Naive B cell (primary cell): ENCODE data around the gene C1orf210. TPM values are rescaled to one million over a fixed set of nuclear protein-coding genes. Genes with fewer than 3 reads are reported as not detected.

Source experiments
- ATAC-seq, 2 donors: fragments of 150-1000 bp; cut with Tn5 transposase; 2 replicates each; pipeline ENCODE4 v1.10.0; 2021; ENCODE audit warnings: low read depth in 2 of 2, mild to moderate bottlenecking in 2 of 2, moderate library complexity in 2 of 2
- DNase-seq: peaks from one replicate; pipeline ENCODE4 v3.0.0; 2022
- H3K27ac Mint-ChIP-seq, 6 donors: one replicate each; pipeline ENCODE4 v1.8.0; 2020 to 2022; ENCODE audit warnings: mild to moderate bottlenecking in 6 of 6, mixed read lengths in 6 of 6, moderate library complexity in 5 of 6, inconsistent platforms in 2 of 6
- H3K27me3 Mint-ChIP-seq, 3 donors: one replicate each; pipeline ENCODE4 v1.8.0; 2021 to 2022; ENCODE audit warnings: mixed read lengths in 3 of 3, mild to moderate bottlenecking in 1 of 3
- H3K36me3 Mint-ChIP-seq, 2 donors: one replicate each; pipeline ENCODE4 v1.8.0; 2020 to 2022; ENCODE audit warnings: mixed read lengths in 2 of 2, inconsistent platforms in 1 of 2, mild to moderate bottlenecking in 1 of 2
- H3K4me1 Mint-ChIP-seq, 3 donors: one replicate each; pipeline ENCODE4 v1.8.0; 2020 to 2022; ENCODE audit warnings: mixed read lengths in 3 of 3, inconsistent platforms in 1 of 3, mild to moderate bottlenecking in 1 of 3, moderate library complexity in 1 of 3
- H3K4me3 Mint-ChIP-seq, 8 donors: one replicate each; pipeline ENCODE4 v1.8.0; 2020 to 2022; ENCODE audit warnings: mild to moderate bottlenecking in 8 of 8, mixed read lengths in 8 of 8, moderate library complexity in 8 of 8, inconsistent platforms in 2 of 8
- H3K9me3 Mint-ChIP-seq, 7 donors: one replicate each; pipeline ENCODE4 v1.8.0; 2020 to 2022; ENCODE audit warnings: mixed read lengths in 7 of 7, mild to moderate bottlenecking in 5 of 7, inconsistent platforms in 2 of 7, moderate library complexity in 1 of 7
- polyA plus RNA-seq, 6 donors: library from polyadenylated mRNA; unstranded; fragments of 300-500 nt; fragmentation: Illumina TruSeq; gene quantifications; one replicate each; pipeline ENCODE4 v1.2.3, GENCODE V29; 2021; ENCODE audit warnings: low read depth in 6 of 6

C1orf210 gene
- polyA plus RNA-seq, result not detected

DNA sequence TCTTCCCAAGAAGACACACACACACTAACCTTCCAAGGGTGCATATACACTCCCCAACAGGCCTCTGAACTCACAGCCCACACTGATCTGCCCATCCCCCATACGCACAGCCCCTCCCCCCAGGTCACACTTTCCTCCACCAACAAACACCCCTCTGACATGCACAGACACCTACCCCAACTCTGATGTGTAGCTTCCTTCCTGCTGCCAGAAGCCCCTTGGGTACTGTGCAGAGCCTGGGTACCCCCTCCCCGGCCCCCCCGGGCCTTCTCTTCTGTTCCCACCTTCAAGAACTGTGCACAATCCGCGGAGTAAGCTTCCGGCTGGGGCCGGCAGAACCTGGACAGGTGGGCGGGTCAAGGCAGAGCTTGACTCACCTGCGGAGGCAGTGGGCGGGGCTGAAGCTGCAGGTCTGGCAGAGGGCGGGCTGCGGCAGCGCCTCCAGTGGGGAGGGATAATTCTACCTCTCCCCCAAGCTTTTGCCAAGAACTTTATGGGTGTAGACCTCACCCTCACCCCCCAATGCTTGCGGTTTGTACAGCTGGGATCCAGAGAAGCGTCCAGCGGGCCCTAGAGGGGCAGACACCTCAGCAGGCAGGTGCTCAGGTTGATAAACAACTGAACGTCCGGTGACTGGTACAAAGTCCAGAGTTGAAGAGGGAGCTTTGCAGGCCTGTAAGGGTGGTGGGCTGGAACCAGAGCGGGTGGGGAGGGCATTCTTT is at the start of gene C1orf210:
Gene C1orf210, minus strand, starts transcription at position 313 of the 722 bp plus-strand sequence. CDS start 2,311 bp downstream, outside the sequence.
- Mint-ChIP-seq H3K27me3 (peaks cover 0 to 18% (median 10%) of the 10 kb centered on the region in 3 donors), H3K36me3 (no peaks in the 10 kb centered on the region), H3K27ac (peak within 1 kb of the TSS in 3 of 6 donors; percentile 53 to 58 (median 57)), H3K4me1 (peaks cover 0 to 3% (median 0%) of the 10 kb centered on the region in 3 donors), H3K9me3 (no peaks in the 10 kb centered on the region), H3K4me3 (no peak within 1 kb of the TSS)
- no peak for DNase-seq
- no peak for ATAC-seq

DNA sequence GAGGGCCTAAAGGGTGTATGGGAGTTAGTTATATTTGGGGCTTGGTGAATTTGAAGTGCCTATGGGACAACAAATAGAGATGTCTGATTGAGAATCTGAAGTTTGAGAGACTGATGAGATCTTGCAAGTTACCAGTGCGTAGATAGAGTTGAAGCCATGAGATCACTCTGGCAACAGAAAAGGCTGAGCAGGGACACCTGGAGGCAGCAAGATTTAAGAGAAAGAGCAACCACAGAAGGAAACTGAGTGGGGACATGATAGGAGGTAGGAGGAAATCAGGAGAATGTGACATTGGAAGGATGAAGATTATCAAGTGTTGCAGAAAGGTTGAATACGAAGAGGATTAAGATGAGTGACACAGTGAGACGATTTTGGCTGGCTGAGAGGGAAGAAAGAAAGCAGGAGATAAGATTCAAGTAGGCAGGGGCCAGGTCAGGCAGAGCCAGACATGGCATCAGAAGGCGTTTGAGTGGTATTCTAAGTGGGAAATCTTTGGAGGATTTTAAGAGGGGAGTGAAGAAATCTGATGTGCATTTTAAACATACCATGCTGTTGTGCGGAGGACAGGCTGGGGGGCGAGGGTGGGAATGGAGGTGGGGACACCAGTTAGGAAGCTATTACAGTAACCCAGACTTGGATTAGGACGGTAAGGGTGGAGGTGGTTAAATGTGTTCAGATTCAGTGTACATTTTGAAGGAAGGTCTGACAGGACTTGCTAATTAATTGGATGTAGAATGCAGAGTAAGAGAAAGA is 49.2 kb upstream of the C1orf210 start:
- H3K36me3 Mint-ChIP-seq, result no peaks in the 10 kb centered on the region
- H3K27ac Mint-ChIP-seq, result peak overlapping the region in 3 of 6 donors; percentile 75 to 87 (median 78)
- H3K9me3 Mint-ChIP-seq, result no peaks in the 10 kb centered on the region
- H3K4me3 Mint-ChIP-seq, result no peak overlapping the region
- ATAC-seq (no peak), DNase-seq (no peak)
- H3K27me3 Mint-ChIP-seq, result no peaks in the 10 kb centered on the region
- H3K4me1 Mint-ChIP-seq, result no peaks in the 10 kb centered on the region

DNA sequence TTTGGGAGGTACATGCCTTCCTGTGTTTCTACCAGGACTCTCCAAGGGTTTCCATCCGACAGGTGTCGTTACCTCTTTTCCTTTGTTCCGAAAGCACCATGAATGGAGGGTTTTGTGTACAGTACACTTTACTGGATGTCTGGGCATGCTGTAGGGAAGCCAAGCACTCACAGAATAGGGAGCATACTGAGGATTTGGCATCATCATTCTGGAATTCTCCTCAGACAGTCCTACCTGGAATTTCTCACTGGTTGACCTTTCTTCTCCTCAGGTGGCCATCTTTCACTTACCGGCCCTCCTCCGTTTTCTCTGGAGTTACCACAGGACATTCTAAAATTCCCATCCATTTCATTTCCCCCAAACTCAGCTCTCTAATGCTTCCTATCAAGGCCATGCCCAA is 46.3 kb upstream of the C1orf210 start:
- DNase-seq (no peak), ATAC-seq (no peak)
- peak overlapping the region in 1 of 6 donors; percentile 49 for H3K27ac Mint-ChIP-seq

DNA sequence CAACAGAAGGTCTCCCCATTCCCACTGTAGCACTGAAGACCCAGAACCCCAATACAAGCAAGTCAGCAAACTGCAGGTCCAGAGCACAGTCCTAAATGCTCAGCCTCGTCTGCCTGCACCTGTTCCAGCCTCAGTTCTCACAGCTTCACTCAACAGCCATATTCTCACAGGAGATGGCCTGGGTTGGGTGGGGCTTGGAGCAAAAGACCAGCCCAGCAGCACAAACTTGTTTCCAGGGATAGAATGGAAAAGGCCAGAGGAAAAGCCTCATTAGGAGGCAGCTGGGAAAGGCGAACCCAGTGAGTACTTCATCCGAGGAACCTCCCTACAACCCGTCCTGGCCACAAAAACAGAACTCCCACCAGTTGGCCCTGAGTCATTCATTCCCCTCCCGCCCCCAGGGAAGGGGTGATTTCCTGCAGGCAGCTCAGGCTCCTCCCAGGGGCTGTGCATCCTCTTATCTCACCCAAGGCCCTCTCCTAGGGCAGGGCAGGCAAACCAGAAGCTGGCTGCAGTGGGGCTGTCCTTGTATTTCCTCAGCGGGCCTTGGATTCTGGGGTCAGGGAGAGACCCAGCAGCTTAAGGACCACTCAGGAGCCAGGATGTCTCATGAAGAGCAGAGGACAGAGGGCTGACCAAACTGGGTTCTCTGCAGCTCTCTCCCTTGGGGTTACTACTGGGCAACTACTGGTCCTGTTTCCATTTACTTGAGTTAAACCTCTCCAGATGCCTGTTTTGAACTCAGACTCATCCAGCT is 44.8 kb upstream of the C1orf210 start:
- ATAC-seq (no peak), DNase-seq (no peak)
- peaks cover 8 to 12% of the 10 kb centered on the region in 2 donors for H3K36me3 Mint-ChIP-seq
- H3K4me1 Mint-ChIP-seq, result no peaks in the 10 kb centered on the region
- no peak overlapping the region for H3K27ac Mint-ChIP-seq
- H3K9me3 Mint-ChIP-seq, result peaks cover 4 to 23% (median 17%) of the 10 kb centered on the region in 7 donors
- no peaks in the 10 kb centered on the region for H3K27me3 Mint-ChIP-seq
- no peak overlapping the region for H3K4me3 Mint-ChIP-seq

More for the DNA sequence above, 46.3 kb upstream of the C1orf210 start:
- Mint-ChIP-seq H3K4me3 (no peak overlapping the region), H3K27me3 (no peaks in the 10 kb centered on the region), H3K9me3 (peaks cover 0 to 14% (median 8%) of the 10 kb centered on the region in 7 donors), H3K4me1 (no peaks in the 10 kb centered on the region), H3K36me3 (peaks cover 0 to 6% of the 10 kb centered on the region in 2 donors)

DNA sequence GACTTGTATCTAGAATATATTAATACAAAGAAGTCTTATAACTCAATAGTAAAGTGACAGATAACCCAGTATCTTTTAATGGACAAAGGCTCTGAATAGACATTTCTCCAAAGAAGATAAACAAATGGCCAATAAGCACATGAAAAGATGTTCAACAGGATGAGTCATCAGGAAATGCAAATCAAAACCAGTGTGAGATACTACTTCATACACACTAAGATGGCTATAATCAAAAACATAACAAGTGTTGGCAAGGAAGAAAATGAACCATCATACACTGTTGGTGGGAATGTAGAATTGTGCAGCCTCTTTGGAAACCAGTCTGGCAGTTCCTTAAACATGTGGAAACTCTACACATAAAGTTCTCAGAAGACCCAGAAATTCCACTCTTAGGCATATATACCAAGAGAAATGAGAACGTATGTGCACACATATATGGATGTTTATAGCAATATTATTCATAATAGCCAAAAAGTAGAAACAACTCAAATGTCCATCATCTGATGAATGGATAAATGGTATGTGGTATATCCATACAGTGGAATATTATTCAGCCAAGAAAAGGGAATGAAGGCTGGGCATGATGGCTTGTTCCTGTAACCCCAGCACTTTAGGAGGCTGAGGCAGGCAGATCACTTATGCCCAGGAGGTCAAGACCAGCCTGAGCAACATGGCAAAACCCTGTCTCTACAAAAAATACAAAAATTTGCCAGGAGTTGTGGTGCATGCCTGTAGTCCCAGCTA is 42.3 kb upstream of the C1orf210 start:
- Mint-ChIP-seq H3K4me1 (no peaks in the 10 kb centered on the region), H3K9me3 (peaks cover 12 to 31% (median 25%) of the 10 kb centered on the region in 7 donors), H3K27me3 (no peaks in the 10 kb centered on the region), H3K4me3 (no peak overlapping the region), H3K36me3 (peaks cover 21% of the 10 kb centered on the region in 2 donors), H3K27ac (no peak overlapping the region)
- DNase-seq, result no peak
- ATAC-seq, result no peak

GRCh38 chr1:43325381-43325780 is 40.0 kb upstream of the C1orf210 start:
- Mint-ChIP-seq H3K27me3 (no peaks in the 10 kb centered on the region), H3K9me3 (peaks cover 12 to 31% (median 25%) of the 10 kb centered on the region in 7 donors), H3K4me3 (no peak overlapping the region), H3K4me1 (no peaks in the 10 kb centered on the region), H3K36me3 (peaks cover 21% of the 10 kb centered on the region in 2 donors), H3K27ac (no peak overlapping the region)
- DNase-seq, result no peak
- ATAC-seq, result no peak

GRCh38 chr1:43324810-43325209 is 39.4 kb upstream of the C1orf210 start:
- DNase-seq (no peak), ATAC-seq (no peak)
- Mint-ChIP-seq H3K36me3 (peaks cover 21% of the 10 kb centered on the region in 2 donors), H3K9me3 (peaks cover 12 to 31% (median 25%) of the 10 kb centered on the region in 7 donors), H3K4me3 (no peak overlapping the region), H3K27ac (no peak overlapping the region), H3K4me1 (no peaks in the 10 kb centered on the region), H3K27me3 (no peaks in the 10 kb centered on the region)

GRCh38 chr1:43322506-43322905 is 37.1 kb upstream of the C1orf210 start:
- no peak for ATAC-seq
- H3K27ac Mint-ChIP-seq, result no peak overlapping the region

DNA sequence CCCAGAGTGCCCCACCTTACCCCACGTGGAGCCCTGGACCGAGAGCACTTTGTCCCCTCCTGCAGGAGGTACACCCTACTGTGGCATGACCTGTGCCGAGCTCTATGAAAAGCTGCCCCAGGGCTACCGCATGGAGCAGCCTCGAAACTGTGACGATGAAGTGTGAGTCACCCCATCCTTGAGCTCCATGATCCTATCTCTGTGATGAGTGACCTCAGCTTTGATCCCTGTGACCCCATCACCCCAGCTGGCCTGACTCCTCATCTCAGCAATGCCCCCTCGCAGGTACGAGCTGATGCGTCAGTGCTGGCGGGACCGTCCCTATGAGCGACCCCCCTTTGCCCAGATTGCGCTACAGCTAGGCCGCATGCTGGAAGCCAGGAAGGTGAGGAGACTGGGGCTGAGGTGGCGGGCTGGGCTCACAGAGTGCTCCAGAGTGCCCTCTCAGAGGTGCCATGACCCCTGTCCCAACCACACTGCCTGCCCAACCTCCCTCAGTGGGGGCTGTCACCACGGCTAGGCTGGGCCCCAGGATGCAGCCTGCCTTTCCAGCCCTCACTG is 36.0 kb upstream of the C1orf210 start:
- H3K4me1 Mint-ChIP-seq, result peaks cover 0 to 2% (median 0%) of the 10 kb centered on the region in 3 donors
- DNase-seq, result no peak
- H3K27ac Mint-ChIP-seq, result no peak overlapping the region
- H3K36me3 Mint-ChIP-seq, result peaks cover 15 to 21% of the 10 kb centered on the region in 2 donors
- no peak for ATAC-seq
- peaks cover 10 to 20% (median 18%) of the 10 kb centered on the region in 7 donors for H3K9me3 Mint-ChIP-seq
- H3K4me3 Mint-ChIP-seq, result no peak overlapping the region
- no peaks in the 10 kb centered on the region for H3K27me3 Mint-ChIP-seq

More at GRCh38 chr1:43322506-43322905, 37.1 kb upstream of the C1orf210 start:
- no peaks in the 10 kb centered on the region for H3K27me3 Mint-ChIP-seq
- H3K4me3 Mint-ChIP-seq, result no peak overlapping the region
- H3K9me3 Mint-ChIP-seq, result peaks cover 10 to 23% (median 20%) of the 10 kb centered on the region in 7 donors
- no peak for DNase-seq
- peaks cover 15 to 21% of the 10 kb centered on the region in 2 donors for H3K36me3 Mint-ChIP-seq
- H3K4me1 Mint-ChIP-seq, result peaks cover 0 to 2% (median 0%) of the 10 kb centered on the region in 3 donors

- H3K4me3 Mint-ChIP-seq, result no peak overlapping the region
- no peak overlapping the region for H3K27ac Mint-ChIP-seq
- peaks cover 7 to 9% of the 10 kb centered on the region in 2 donors for H3K36me3 Mint-ChIP-seq
- H3K27me3 Mint-ChIP-seq, result no peaks in the 10 kb centered on the region
- H3K9me3 Mint-ChIP-seq, result peaks cover 3 to 8% (median 7%) of the 10 kb centered on the region in 7 donors
- H3K4me1 Mint-ChIP-seq, result peaks cover 0 to 2% (median 0%) of the 10 kb centered on the region in 3 donors
- no peak for ATAC-seq
- no peak for DNase-seq
Observed at GRCh38 chr1:43319766-43320165, 34.4 kb upstream of the C1orf210 start.

DNA sequence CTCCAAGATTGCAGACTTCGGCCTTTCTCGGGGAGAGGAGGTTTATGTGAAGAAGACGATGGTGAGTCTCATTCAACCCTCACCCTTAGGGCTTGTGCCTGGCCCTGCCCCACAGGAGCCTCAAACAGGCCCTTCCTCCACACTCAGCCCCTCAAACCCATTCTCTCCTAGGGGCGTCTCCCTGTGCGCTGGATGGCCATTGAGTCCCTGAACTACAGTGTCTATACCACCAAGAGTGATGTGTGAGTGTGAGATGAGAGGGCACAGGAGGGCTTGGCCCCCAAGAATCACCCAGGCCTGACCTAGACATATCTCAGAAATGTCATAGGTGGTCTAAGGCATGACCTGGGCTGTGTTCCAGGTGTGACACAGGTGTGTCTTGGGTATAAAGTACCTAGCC is 33.9 kb upstream of the C1orf210 start:
- ATAC-seq (no peak), DNase-seq (no peak)
- Mint-ChIP-seq H3K9me3 (peaks cover 0 to 4% (median 3%) of the 10 kb centered on the region in 7 donors), H3K27me3 (no peaks in the 10 kb centered on the region), H3K4me3 (no peak overlapping the region), H3K36me3 (peaks cover 3 to 4% of the 10 kb centered on the region in 2 donors), H3K27ac (no peak overlapping the region), H3K4me1 (peaks cover 0 to 2% (median 0%) of the 10 kb centered on the region in 3 donors)

DNA sequence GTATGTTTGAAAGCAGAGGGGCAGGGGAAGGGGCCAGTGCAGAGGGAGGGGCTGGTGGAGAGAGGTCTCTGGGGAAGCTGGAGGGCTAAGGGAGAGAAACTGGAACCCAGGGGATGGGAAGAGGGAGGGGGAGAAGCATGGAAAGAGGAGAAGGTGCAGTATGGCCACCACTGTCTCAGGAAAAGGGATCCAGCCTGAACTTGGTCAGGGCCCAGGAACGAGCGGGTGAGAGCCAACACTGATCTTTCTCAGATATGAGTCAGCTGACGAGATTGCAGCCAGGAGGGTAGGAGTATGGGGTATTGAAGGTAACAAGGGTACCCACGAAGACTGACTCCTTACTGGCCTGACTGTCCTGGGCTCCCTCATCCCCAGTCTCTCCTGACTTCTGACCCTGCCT is 33.5 kb upstream of the C1orf210 start:
- Mint-ChIP-seq H3K27me3 (no peaks in the 10 kb centered on the region), H3K27ac (no peak overlapping the region), H3K4me3 (no peak overlapping the region), H3K4me1 (peaks cover 0 to 2% (median 0%) of the 10 kb centered on the region in 3 donors), H3K9me3 (peaks cover 0 to 1% (median 0%) of the 10 kb centered on the region in 7 donors), H3K36me3 (no peaks in the 10 kb centered on the region)
- ATAC-seq (no peak), DNase-seq (no peak)
